Subcutaneous adipose tissue (tissue), 4 donors: Measurements from ENCODE around the gene SERPINB12. TPM values are rescaled to one million over a fixed set of nuclear protein-coding genes. Genes with fewer than 3 reads are reported as not detected.

Experiments
- CTCF ChIP-seq: fragments of 450-650 bp; IDR thresholded peaks from one replicate; pipeline ENCODE4 v1.5.1; 2016; ENCODE audit warnings: low read depth, mild to moderate bottlenecking, control low read depth, antibody characterized with exemption, moderate library complexity
- total RNA-seq, 4 donors: library from RNA; depleted of rRNA; stranded (reverse); fragments of >200 nt; gene quantifications; one replicate each; pipeline ENCODE4 v1.1.0, GENCODE V29; 2016

The SERPINB12 gene
- total RNA-seq, 4 donors from 2014 or later, result not detected

DNA sequence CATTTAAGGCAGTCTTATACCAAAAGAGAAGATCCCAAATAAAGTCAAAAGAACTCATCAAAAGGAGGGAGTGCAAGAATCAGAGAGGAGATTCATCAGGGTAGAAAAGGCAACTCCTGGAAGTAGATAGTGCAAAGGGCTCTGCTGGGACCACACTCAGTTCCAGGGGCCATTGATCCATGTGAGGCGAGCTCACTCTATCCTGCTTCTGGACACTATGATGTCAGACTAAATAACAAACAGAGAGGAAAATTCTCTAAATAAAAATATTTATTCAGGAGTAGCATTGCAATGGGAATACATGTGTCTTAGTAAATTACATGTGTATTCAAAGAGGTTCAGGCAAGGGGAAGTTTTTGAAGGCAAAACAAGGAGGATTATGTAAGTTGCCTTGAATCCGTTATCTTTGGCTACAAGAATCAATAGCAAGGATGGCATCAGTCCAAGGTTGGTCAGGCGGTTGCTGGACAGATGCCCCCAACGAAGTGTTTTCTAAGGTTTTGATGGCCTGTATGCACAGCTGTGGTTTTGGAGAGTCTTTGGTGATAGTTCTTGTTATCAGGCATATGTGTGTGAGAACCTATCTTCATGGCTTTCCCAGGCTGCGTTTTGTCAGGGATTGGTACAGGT is 13.2 kb upstream of the SERPINB12 start:
- TF ChIP-seq CTCF, result no peak

DNA sequence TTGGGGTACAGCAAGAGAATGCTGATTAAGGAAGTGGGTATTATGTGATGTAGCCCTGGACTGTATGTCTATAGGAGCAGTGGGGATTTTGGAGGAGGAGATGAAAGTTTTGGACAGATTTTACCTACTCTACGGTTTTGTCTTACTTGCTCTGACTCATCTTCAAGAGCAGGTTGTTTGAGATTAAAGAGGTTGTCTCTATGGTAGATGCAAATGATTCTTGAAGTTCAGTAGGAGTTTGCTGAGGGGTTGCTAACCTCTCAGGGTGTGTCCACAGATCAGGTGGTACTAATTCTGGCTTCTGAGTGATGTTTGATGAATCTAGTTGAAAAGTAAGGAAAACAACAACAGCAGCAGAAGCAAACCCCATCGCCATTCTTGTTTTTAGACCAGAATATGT is 9.7 kb upstream of the SERPINB12 start:
- no peak for TF ChIP-seq CTCF

- no peak for TF ChIP-seq CTCF
Measured at GRCh38 chr18:63534615-63535014, 7.6 kb upstream of the SERPINB12 start.

GRCh38 chr18:63539904-63540510 is 2.2 kb upstream of the SERPINB12 start:
- no peak for TF ChIP-seq CTCF

- no peak for TF ChIP-seq CTCF
Measured at GRCh38 chr18:63544017-63544416, 1.8 kb downstream of the SERPINB12 start.

GRCh38 chr18:63545000-63545399 is 2.8 kb downstream of the SERPINB12 start:
- no peak for TF ChIP-seq CTCF

DNA sequence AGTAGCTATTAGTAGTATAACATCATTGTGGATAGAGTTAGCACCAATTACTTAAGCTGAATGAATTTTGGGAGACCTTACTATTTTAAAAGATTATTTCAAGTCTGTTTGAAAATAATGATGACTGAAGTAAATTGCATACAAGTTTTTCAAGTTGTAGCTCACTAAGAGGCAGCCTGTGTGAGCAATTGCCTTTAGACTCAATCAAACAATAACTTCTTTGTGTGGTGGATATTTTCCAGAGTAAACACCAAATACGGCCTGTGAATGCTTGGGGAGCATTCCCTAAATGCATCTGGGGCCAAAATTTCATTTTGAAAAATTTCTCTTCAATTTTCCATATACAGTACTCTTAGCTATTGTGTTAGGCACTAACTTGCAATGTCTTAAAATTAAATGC is 7.9 kb downstream of the SERPINB12 start:
- no peak for TF ChIP-seq CTCF
